Endodermal cell (in vitro differentiated cells): Measurements from ENCODE around the gene FBXL7. TPM values are rescaled to one million over a fixed set of nuclear protein-coding genes. Genes with fewer than 3 reads are reported as not detected.

Experiments
- DNase-seq: peaks from one replicate; pipeline ENCODE4 v3.0.0-alpha.2; 2017
- H3K27ac ChIP-seq: 2 replicates; pipeline ENCODE4 v1.5.1; 2013; ENCODE audit warnings: mild to moderate bottlenecking, low read depth, low read length, moderate library complexity
- H3K27me3 ChIP-seq: 2 replicates; pipeline ENCODE4 v1.6.1; 2013; ENCODE audit warnings: mild to moderate bottlenecking, low read length, moderate library complexity; ENCODE audit not compliant: insufficient read depth, control insufficient read depth, poor library complexity, severe bottlenecking
- H3K36me3 ChIP-seq: 2 replicates; pipeline ENCODE4 v1.7.0; 2013; ENCODE audit warnings: mild to moderate bottlenecking, low read length, moderate library complexity; ENCODE audit not compliant: control insufficient read depth, insufficient read depth
- H3K4me1 ChIP-seq: one replicate; pipeline ENCODE4 v1.7.0; 2013; ENCODE audit warnings: low read length; ENCODE audit not compliant: control insufficient read depth, insufficient read depth
- H3K4me3 ChIP-seq: 2 replicates; pipeline ENCODE4 v1.5.1; 2013; ENCODE audit warnings: mild to moderate bottlenecking, low read length, moderate library complexity
- H3K9ac ChIP-seq: 2 replicates; pipeline ENCODE4 v1.6.1; 2013; ENCODE audit warnings: mild to moderate bottlenecking, low read length, moderate library complexity; ENCODE audit not compliant: poor library complexity, severe bottlenecking; ENCODE audit errors: extremely low read depth
- H3K9me3 ChIP-seq: 2 replicates; pipeline ENCODE4 v1.6.1; 2013; ENCODE audit warnings: mild to moderate bottlenecking, low read length, moderate library complexity; ENCODE audit not compliant: control insufficient read depth
- H3K27ac Mint-ChIP-seq: 2 replicates; pipeline ENCODE4 v1.8.0; 2020; ENCODE audit warnings: mixed read lengths
- H3K27me3 Mint-ChIP-seq: 2 replicates; pipeline ENCODE4 v1.8.0; 2021; ENCODE audit warnings: mild to moderate bottlenecking, mixed read lengths; ENCODE audit not compliant: insufficient read depth
- H3K36me3 Mint-ChIP-seq: 2 replicates; pipeline ENCODE4 v1.8.0; 2020; ENCODE audit warnings: low read depth, mixed read lengths
- H3K4me1 Mint-ChIP-seq: 2 replicates; pipeline ENCODE4 v1.8.0; 2020; ENCODE audit warnings: mixed read lengths
- H3K4me3 Mint-ChIP-seq: 2 replicates; pipeline ENCODE4 v1.8.0; 2020; ENCODE audit warnings: mild to moderate bottlenecking, moderate library complexity, mixed read lengths
- H3K9me3 Mint-ChIP-seq: 2 replicates; pipeline ENCODE4 v1.8.0; 2020; ENCODE audit warnings: mild to moderate bottlenecking, mixed read lengths
- CTCF ChIP-seq: fragments of 200-600 bp; sonication (generic); conservative IDR thresholded peaks from 2 replicates; pipeline ENCODE4 v1.5.0; 2021; ENCODE audit warnings: antibody characterized with exemption, mild to moderate bottlenecking
- WGBS, 2 experiments: methylation state at CpG; one replicate each; pipeline versions ENCODE4 v1.1.5 to v1.1.7; 2013; ENCODE audit warnings: missing lambda C conversion rate in 2 of 2, mixed read lengths in 1 of 2; ENCODE audit not compliant: insufficient coverage in 1 of 2, insufficient read length in 1 of 2; 5-methylcytosine and 5-hydroxymethylcytosine counted together
- total RNA-seq, 2 donors: library from RNA; stranded (reverse); fragmentation: NEBNext Ultra II Directional in 1 of 2; extraction: Animal tissue kit (Norgen Biotek cat#: 25700) in 1 of 2; gene quantifications; 2 replicates in 1 of 2; 3 replicates in 1 of 2; pipeline ENCODE4 v1.2.1, GENCODE V29; 2021

Gene FBXL7
- total RNA-seq, 2 donors from 2014 or later = 12.9 to 13.2 TPM

- H3K9ac ChIP-seq = no peak overlapping the region
- H3K9me3 ChIP-seq = peaks cover 33% of the 10 kb centered on the region
- H3K27me3 Mint-ChIP-seq = no peaks in the 10 kb centered on the region
- no peak for TF ChIP-seq CTCF
- no peaks in the 10 kb centered on the region for H3K36me3 ChIP-seq
- H3K4me1 Mint-ChIP-seq = no peaks in the 10 kb centered on the region
- H3K27ac ChIP-seq = no peak overlapping the region
- H3K4me3 Mint-ChIP-seq = no peak overlapping the region
- H3K4me3 ChIP-seq = no peak overlapping the region
- H3K36me3 Mint-ChIP-seq = peaks cover 16% of the 10 kb centered on the region
- H3K4me1 ChIP-seq = no peaks in the 10 kb centered on the region
- 90 to 94% methylated on average over 3 to 5 of the region's 5 CpGs for WGBS, 2 experiments
- peaks cover 27% of the 10 kb centered on the region for H3K9me3 Mint-ChIP-seq
- H3K27ac Mint-ChIP-seq = no peak overlapping the region
- no peaks in the 10 kb centered on the region for H3K27me3 ChIP-seq
- DNase-seq = no peak
Observed at GRCh38 chr5:15741591-15741990, 241.6 kb downstream of the FBXL7 start.

- Histone ChIP-seq H3K4me3 (no peak overlapping the region), H3K27ac (no peak overlapping the region), H3K27me3 (no peaks in the 10 kb centered on the region), H3K4me1 (no peaks in the 10 kb centered on the region), H3K9ac (no peak overlapping the region), H3K9me3 (peaks cover 27% of the 10 kb centered on the region), H3K36me3 (no peaks in the 10 kb centered on the region)
- no peak for TF ChIP-seq CTCF
- Mint-ChIP-seq H3K4me1 (peaks cover 8% of the 10 kb centered on the region), H3K4me3 (no peak overlapping the region), H3K27me3 (no peaks in the 10 kb centered on the region), H3K27ac (no peak overlapping the region), H3K9me3 (peaks cover 25% of the 10 kb centered on the region), H3K36me3 (peaks cover 16% of the 10 kb centered on the region)
- 71% methylated on average over 1 of the region's 2 CpGs; no CpG with 5 or more reads in 1 of the 2 experiments for WGBS, 2 experiments
- no peak for DNase-seq
Observed at GRCh38 chr5:15746833-15747232, 246.9 kb downstream of the FBXL7 start.

GRCh38 chr5:15748266-15748665 is 248.3 kb downstream of the FBXL7 start:
- Mint-ChIP-seq H3K36me3 (peaks cover 7% of the 10 kb centered on the region), H3K4me1 (peaks cover 8% of the 10 kb centered on the region), H3K4me3 (no peak overlapping the region), H3K27me3 (no peaks in the 10 kb centered on the region), H3K27ac (no peak overlapping the region), H3K9me3 (peaks cover 16% of the 10 kb centered on the region)
- Histone ChIP-seq H3K9ac (no peak overlapping the region), H3K27ac (no peak overlapping the region), H3K36me3 (no peaks in the 10 kb centered on the region), H3K4me1 (no peaks in the 10 kb centered on the region), H3K27me3 (no peaks in the 10 kb centered on the region), H3K4me3 (no peak overlapping the region), H3K9me3 (peaks cover 13% of the 10 kb centered on the region)
- 93% methylated on average over 1 of the region's 2 CpGs; no CpG with 5 or more reads in 1 of the 2 experiments for WGBS, 2 experiments
- no peak for DNase-seq
- TF ChIP-seq CTCF = no peak
